GM18870 (cell line): ENCODE data around the gene TJP2.

Experiments
- ATAC-seq: cut with Tn5 transposase; IDR thresholded peaks from one replicate; pipeline ENCODE4 v1.9.1; 2021; ENCODE audit warnings: moderate library complexity; ENCODE audit not compliant: unreplicated experiment

Gene TJP2

DNA sequence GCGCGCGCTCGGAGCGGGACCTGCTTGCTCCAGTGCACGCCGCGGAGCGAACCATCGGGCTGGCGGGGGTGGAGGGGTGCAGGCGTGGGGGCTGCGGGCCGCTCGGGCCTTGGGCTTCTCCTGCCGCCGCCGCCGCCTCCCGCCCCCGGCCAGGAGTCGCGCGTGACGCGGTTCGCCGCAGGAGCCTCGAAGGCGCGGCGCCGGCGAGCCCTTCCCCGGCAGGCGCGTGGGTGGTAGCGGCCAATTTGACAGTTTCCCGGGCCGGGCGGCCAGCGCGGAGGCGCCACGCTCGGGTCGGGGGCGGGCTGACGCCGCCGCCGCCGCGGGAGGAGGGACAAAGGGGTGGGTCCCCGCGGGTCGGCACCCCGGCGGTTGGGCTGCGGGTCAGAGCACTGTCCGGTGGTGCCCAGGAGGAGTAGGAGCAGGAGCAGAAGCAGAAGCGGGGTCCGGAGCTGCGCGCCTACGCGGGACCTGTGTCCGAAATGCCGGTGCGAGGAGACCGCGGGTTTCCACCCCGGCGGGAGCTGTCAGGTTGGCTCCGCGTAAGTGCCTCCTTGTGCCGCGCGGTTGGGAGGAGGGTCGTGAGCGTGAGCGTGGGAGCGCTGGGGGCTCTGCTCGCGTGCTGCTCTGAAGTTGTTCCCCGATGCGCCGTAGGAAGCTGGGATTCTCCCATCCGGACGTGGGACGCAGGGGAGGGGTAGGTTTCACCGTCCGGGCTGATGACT, at the start of gene TJP2:
Gene TJP2 (plus strand): TSS at position 387 of the 725 bp plus-strand sequence. CDS start 96 bp downstream, at position 483.
- no peak for ATAC-seq

DNA sequence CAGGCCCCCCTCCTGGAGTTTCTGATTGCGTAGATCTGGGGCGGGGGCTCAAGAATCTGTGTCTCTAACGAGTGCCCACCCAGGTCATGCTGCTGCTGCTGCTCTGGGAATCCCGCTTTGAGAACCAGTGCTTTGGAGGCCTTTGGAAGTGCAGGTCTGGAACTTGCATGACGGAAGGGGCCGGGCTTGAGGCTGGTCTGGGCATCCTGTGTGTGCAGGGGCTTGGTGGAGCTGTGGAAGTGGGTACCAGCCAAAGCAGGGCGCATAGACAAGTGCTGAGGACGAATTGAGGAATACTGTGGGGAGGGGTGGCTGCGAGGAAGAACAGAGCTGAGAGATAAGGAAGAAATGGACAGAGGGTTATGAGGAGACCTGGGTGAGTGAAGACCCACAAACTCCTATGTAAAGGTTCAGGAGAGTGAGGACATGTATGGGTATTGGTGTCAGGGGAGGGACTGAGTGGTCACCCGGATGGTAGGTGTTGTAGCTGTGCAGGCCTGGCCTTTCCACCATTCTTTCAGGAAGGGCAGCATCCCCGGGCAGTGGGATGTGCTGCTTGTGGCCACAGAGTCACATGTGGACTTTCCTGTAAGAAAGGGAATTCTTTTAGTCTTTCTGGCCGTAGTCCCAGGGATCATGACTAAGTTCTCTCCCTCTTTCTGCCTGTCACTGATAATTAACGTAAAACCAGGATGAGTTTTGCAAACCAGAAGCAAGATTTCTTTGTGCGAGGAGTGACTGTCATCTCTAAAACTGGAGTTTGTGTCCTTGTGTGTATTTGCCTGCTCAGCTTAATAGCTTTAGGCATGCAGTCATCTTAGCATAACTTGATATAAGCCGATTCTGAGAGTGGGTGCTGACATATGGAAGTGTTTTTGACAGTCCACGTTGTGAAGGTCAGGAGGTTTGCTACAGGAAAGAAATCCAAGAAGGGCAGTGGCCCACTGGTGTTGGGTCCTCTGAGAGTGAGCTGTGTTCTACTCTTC, 43.3 kb upstream of the TJP2 start:
- no peak for ATAC-seq

DNA sequence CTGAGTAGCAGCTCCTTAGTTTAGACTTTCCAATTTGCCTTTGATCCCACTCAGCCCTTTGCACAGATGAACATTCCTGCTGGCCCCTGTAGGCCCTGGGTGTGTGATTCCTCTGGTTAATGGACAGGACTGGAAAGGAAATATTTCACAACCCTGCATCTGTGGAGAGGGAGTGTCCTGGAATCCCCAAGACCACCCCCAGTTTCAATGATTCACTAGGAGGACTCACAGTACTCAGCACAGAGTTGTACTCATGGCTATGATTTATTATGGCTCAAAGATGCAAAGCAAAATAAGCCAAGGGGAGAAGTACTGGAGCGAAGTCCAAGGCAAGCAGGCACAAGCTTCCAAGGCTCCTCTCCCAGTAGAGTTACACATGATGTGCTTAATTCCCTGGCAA, 42.4 kb upstream of the TJP2 start:
- no peak for ATAC-seq

DNA sequence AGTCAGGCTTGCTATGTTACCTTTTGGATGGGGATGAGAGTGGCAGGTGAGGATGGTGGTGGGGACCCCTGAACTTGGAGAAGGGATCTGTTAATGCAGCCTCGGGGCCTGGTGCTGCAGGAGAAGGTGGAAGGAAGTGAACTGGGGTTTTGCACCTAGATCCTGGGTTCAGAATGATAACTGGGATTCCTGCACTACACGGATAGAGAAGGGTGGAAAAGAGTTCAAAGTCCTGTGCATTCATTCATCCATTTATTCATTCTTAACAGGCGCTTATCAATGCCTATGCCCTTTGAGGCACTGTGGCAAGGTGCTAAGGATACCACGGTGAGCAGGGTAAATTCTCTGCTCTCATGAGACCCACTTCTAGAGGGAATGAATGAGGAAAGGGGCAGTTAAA, 41.7 kb upstream of the TJP2 start:
- no peak for ATAC-seq

DNA sequence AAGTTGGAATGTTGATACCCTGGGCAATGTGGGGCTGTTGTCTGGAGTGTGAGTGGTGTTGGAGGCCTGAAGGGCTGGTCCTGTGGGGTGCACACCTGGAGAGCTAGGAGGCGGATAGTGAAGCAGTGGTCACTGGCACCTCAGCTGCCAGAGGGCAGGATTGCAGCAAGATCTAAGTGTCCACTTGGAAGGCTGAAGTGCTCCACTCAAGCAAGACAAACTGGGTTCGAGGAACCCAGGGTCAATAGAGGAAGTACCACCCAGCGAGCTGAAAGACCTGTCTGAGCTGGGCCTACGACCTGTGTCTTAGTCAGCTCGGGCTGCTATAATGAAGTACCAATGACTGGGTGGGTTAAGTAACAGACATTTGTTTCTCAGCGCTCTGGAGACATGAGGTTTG, 39.7 kb upstream of the TJP2 start:
- no peak for ATAC-seq

DNA sequence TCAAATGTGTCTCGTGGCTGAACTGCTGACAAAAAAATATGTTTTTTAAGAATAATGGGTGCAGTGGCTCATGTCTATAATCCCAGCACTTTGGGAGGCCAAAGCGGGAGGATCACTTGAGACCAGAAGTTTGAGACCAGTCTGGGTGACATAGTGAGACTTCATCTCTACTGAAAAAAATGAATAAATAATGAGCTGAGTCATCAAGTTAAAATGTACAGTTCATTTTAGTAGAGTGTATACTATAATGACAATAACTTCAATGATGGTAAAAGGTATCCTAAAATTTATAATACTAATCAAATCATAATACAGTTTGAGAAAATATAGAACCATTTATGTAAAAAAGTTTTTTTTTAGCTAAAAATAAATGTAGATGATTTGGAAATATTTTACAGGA, 37.9 kb upstream of the TJP2 start:
- no peak for ATAC-seq

DNA sequence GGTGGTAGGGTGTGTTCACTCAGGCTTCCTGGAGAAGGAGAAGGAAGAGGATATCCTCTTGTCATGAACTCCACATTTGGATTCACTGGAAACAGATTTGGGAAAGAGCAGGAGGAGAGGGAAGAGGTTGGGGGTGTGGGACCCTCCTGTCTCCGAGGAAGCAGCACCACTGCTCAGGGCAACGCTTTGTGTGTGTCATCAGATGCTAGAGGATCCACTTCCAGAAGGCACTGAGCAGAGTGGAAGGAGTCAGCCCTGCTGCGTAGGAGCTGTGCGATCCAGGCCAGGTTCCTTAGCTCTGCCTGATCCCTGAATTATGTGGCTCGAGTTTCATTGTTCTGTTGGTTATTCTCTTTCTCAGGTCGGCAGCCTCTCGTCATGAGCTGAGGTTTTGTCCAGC, 37.3 kb upstream of the TJP2 start:
- no peak for ATAC-seq

DNA sequence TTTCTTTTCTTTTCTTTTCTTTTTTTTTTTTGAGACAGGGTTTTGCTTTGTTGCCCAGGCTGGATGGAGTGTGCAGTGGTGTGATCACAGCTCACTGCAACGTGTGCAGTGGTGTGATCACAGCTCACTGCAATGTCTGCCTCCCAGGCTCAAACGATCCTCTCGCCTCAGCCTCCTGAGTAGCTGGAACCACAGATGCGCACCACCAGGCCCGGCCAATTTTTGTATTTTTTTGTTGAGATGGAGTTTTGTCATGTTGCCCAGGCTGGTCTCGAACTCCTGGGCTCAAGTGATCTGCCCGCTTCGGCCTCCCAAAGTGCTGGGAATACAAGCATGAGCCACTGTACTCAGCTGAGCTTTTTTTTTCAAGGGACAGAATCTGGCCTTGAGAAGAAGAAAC, 36.8 kb upstream of the TJP2 start:
- ATAC-seq, result no peak

DNA sequence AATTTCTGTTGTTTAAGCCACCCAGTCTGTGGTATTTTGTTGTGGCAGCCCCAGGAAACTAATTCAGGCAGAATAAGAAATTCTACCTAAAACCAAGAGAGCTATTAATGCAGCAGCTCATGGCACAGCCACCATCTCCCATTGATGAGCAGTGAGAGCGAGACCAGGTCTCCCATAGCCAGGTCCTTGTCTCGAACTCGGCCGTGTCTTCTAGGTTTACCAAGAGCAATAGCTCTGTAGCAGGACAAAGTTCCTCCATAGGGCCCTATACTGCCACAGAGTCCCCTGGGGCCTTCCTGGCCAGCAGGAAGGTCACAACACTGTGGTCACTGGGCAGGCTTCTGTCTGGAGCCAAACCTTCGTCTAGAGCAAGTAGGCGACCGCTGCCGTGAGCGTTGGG, 34.5 kb upstream of the TJP2 start:
- ATAC-seq, result no peak

DNA sequence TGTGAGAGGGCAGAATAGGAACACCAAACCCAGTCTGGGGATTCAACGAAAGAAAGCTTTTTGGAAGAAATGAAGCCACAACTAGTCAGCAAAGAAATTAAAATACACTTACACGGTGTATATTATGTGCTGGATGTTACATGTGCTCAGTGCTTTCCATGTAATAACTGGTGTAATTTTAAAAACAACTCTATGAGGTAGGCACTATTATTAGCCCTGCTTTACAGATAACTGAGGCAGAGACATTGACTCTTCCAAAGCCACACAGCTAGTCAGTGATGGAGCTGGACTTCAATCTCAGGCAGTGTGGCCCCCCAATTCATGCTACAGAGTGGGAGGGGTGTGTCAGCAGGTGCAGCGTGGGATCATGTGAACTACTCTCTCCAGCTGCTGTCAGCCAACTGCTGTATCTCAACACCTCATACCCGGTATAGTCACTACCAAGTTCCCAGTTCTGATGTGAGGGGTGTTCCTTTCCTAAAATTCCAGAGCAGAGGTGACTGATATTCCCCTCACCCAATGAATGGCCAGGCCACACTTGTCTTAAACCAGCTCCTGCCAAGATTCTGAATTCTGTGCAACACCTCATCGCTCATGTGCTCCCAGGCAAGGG, 33.8 kb upstream of the TJP2 start:
- ATAC-seq, result no peak

DNA sequence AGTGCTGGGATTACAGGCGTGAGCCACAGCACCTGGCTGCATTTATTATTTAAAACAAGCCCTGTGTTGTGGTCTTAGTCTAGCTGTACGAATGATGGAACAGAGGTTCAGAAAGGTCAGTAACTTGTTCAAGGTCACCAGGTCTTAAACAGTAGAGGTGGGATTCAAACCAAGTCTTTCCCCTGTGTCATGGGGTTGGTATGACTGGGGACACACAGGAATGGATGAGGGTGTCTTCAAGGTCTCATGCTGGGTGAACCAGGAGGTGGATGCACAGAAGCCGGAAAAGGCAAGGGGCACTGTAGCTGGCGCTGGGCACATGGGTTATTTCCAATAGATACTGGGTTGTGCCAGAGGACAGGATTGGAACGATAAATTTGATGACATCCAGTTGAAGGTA, 32.2 kb upstream of the TJP2 start:
- no peak for ATAC-seq

DNA sequence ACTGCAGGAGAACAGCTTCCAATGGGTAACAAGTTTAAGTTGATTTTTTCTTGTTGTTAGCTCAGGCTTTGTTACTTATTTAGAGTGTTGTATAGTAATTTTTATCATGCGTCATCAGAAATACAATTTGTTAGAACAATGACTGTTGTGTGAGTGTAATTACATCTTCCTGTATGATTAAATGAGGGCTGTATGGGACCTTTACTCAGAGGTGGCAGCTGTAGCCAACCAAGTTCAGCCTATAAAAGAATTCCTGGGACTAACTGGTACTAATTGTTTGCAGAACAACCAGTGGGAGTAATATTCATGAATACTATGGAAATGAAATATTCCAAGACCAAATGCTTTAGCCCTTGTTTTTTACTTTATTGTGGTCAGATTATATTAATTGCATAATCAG, 30.8 kb upstream of the TJP2 start:
- ATAC-seq, result no peak

DNA sequence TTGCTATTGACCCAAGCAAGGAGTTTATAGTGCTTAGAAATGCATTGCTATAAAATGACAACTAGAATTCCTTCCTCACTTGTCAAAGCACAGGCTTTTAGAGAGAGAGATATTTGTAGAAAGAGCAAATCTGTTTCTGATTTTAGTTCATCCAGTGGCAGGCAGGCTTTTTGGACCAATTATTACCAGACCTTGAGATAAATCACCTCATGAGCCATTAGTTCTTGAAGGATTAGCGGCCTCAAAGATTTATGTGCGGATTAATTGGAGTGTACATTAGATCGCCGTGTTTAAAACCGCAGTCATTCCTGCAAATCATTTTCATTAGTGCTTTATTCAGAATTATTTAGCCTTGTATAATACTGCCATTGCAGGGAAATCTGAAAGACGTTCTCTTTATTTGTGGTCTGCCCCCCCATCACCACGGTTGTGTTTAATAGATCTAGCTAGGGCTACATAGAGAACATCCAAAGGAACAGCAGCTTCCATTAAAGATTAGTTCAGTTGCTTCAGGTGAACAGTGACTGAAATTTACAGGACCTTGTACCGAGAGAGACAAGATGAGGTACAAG, 28.8 kb upstream of the TJP2 start:
- no peak for ATAC-seq

DNA sequence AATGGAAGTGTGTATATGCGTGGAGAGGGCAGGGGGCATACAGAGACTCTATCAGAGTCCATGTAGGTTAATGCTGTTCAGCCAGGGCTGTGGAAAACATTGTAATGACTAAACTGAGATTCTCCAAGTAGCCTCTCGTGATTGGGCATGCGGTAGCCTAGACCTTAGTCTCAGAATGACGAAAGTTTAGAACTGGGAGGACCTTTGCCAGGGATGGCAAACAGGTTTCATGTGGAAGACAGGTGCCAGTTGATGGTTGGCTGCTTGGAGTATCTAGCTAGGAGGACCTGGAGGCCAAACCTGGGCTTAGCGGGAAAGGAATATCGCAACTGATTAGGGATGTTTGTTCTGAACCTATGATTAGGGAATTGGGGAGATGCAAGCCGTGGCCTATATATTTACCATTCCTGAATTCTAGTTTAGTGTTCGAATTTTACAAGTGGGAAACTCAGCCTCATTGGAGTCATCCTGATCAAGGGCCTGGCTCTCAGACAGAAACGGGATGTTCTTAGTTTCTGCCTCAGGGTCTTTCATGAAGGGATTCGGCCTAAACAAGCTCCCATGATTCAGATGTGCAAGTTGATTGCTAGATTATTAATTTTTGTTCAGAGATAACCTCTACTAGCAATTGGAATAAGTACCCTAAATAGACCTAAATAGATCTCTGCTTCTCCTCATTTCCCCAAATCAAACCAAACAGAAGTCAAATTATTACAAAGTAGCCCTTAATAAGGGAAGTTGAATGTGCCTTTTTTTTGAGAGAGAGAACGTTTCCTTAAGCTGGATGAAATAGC, 26.8 kb upstream of the TJP2 start:
- ATAC-seq, result no peak

DNA sequence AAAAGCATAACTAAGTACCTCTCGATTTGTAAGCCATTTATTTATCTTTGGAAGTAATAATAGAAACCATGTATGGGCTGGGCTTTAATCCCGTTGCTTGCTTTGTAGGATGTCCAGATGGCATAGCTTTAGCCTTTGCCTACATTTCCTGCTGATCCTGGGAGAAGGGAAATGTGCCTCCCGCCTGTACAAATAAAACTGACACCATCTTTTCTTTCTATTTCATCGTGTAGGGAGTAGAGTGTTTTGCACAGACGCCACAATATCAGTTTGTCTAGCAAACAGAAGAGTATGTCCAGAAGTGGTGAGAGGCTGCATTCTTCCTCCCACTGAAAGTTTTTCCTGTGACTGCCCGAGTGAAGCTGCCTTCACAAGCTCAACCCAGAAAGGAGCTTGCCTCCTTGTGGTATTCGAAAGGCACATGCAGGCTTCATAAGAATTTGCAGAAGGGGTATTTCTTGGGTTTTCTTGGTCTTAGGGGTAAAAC, 24.7 kb upstream of the TJP2 start:
- no peak for ATAC-seq

DNA sequence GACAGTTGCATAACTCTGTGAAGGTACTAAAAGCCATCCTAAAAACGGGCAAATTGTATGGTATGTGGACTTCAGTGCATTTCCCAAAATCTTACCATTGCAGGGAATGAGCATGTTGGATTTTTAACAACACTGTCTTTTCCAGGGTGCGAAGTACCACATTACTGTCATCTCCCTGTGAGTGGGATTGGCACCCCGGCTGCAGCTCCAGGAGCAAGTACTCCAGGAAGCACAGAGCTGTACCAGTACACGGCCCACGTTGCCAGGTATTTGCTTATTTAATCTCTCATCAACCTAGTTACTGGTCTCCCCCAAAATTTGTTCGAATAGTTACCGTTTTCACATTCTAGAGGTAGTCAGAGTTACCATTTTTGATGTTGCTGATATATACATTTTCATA, 22.6 kb upstream of the TJP2 start:
- ATAC-seq, result no peak

DNA sequence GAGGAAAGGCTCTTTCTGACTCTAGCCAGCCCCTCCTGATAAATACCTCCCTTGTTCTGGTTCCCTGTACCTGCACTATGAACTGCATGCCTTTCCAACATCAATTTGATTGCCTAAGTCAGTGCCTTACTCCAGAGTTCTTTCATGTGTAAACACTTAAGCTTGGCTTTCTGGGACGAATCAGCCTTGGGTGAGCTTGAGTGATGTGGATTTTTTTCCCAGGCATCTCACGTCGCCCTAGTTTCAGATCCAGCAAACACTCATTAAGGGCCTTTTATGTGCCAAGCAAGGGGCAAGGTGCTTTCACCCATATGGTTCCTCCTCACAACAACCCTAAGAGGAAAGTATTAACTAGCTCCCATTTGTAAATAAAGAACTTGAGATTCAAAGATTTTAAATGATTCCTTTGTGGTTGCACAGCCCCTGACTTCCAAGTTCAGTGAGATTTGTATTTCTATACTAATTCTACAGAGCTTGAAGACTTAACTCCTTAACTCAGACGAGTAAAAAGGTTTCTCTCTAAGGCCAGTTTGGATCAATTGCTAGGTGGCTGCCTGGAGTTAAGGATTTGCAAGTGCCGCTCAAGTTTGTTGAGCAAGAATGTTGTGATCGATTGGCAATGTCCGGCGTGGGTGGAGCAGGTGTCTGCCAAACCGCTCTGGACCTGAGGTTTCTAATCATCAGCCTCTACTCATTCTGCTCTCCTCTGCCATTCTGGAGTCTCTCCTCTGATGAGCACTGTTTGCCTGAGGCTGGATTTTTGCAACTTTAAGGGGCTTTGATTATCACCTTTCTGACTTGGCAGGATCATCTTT, 20.2 kb upstream of the TJP2 start:
- no peak for ATAC-seq

DNA sequence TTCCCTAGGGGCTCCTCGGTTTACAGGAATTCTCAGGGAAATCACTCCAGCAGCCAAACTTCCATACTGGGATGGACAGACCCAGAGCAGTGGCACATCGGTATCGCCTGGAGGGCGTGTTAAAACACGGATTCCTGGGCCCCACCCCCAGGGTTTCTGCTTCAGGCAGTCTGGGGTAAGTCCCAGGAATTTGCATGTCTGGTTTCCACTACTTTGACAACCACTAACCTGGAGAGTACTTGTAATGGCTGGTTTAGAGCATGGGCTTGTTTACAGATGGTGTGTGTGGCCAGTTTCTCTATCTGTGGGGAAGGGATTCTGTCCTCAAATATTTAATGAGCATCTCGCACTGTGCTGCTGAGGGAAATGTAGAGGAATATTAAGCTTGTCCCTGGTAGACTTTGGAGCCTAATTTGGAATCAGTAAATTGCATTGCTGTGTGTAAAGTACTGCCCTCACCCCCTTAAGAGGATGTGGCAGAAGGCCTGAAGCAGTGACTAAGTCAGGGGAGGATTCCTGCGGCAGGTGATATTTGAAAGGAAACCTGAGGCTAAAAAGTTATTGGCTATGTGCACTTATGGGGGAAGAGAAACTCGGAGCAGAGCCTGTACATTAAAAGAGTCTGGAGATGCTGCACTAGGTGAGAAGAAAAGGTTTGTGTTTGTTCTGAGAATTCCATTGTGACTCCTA, 18.6 kb upstream of the TJP2 start:
- peak; percentile 100 for ATAC-seq
